Mammary epithelial cell (primary cell): ENCODE results near the gene HLA-DRB5.

Experiments used
- CTCF ChIP-seq, 2 donors: IDR thresholded peaks in 1 of 2; conservative IDR thresholded peaks in 1 of 2; 2 replicates each; pipeline ENCODE4 v1.5.1; 2011 to 2012; ENCODE audit warnings: inconsistent platforms in 2 of 2, low read length in 2 of 2, mild to moderate bottlenecking in 2 of 2, control low read depth in 1 of 2, low read depth in 1 of 2; ENCODE audit not compliant: insufficient read depth in 1 of 2; ENCODE audit errors: extremely low read depth in 1 of 2
- EZH2 ChIP-seq: IDR thresholded peaks from 2 replicates; pipeline ENCODE4 v1.6.1; 2012; ENCODE audit warnings: low read length, inconsistent platforms, borderline replicate concordance

- TF ChIP-seq CTCF (conservative IDR thresholded peaks at IDR 0.05 in 1 of 2, IDR thresholded peaks at IDR 0.05 in 1 of 2; ENCODE audit: extremely low read depth in 1 of 2, insufficient read depth in 1 of 2, low read depth in 1 of 2, low read length in 2 of 2), result no peak
- TF ChIP-seq EZH2, result no peak
Observed at GRCh38 chr6:32529697-32530430, at the start of gene HLA-DRB5.
